HCT116 (cell line): ENCODE data around the gene GRHPR. TPM values are rescaled to one million over a fixed set of nuclear protein-coding genes. Genes with fewer than 3 reads are reported as not detected.

Experiments used
- ATAC-seq: fragments of 200-7000 bp; cut with Tn5 transposase; 2 replicates; pipeline ENCODE4 v1.9.1; 2020; ENCODE audit warnings: mild to moderate bottlenecking, moderate library complexity
- BruUV-seq: library from RNA; stranded (reverse); fragments of 400-500 nt; replicated peaks from 2 replicates; lab custom pipeline; 2021; lab: Mats Ljungman, UMichigan
- CTCF ChIA-PET: fragments of 300-600 bp; sonication (Branson Sonifier 250); formaldehyde crosslinking; loops from one replicate; lab custom pipeline; 2021; ENCODE audit warnings: antibody characterized with exemption; lab: Charles Lee
- POLR2A ChIA-PET: fragments of 300-600, 350-600 bp; sonication (Branson Sonifier 250); formaldehyde crosslinking; loops from one replicate; lab custom pipeline; 2021; ENCODE audit warnings: antibody characterized with exemption; lab: Charles Lee
- RAD21 ChIA-PET, 2 experiments: fragments of 300-600 bp; sonication (Branson Sonifier 250); formaldehyde crosslinking; loops; one replicate each; lab custom pipeline; 2023; ENCODE audit warnings: low total read pairs in 2 of 2; ENCODE audit not compliant: uncharacterized antibody in 2 of 2, unreplicated experiment in 2 of 2, low non-redundant PET in 1 of 2; lab: Charles Lee
- DNase-seq: peaks from one replicate; pipeline ENCODE4 v3.0.0-alpha.2; 2010; ENCODE audit warnings: low read depth, low spot score
- H2AFZ ChIP-seq: fragments of 200-600 bp; shearing (Covaris generic), sonication (generic); 2 replicates; pipeline ENCODE4 v1.6.1; 2017; ENCODE audit warnings: low read depth, mixed run types, mixed read lengths, antibody characterized with exemption, low read length; ENCODE audit not compliant: poor library complexity, severe bottlenecking
- H3K27ac ChIP-seq: 2 replicates; pipeline ENCODE4 v1.5.1; 2012; ENCODE audit warnings: low read depth, low read length
- H3K27me3 ChIP-seq: fragments of 200-600 bp; sonication (generic); 2 replicates; pipeline ENCODE4 v1.6.1; 2016; ENCODE audit warnings: mixed run types, low read length, mixed read lengths; ENCODE audit not compliant: insufficient read depth
- H3K36me3 ChIP-seq, 2 experiments: fragments of 200-500 bp in 1 of 2; fragments of 200-600 bp in 1 of 2; sonication (Bioruptor generic) in 1 of 2; sonication (generic) in 1 of 2; 2 replicates each; pipeline versions ENCODE4 v1.5.1 to v1.6.1; 2014 to 2016; ENCODE audit warnings: low read length in 2 of 2, inconsistent platforms in 1 of 2, mixed read lengths in 1 of 2, mixed run types in 1 of 2; ENCODE audit not compliant: insufficient read depth in 2 of 2, control insufficient read depth in 1 of 2
- H3K4me1 ChIP-seq, 2 experiments: fragments of 200-600 bp in 1 of 2; sonication (generic) in 1 of 2; 2 replicates each; pipeline versions ENCODE4 v1.5.1 to v1.6.1; 2012 to 2017; ENCODE audit warnings: low read length in 2 of 2, inconsistent platforms in 1 of 2, mild to moderate bottlenecking in 1 of 2, mixed read lengths in 1 of 2, mixed run types in 1 of 2, moderate library complexity in 1 of 2; ENCODE audit not compliant: insufficient read depth in 2 of 2, control insufficient read depth in 1 of 2
- H3K4me2 ChIP-seq: fragments of 200-600 bp; sonication (generic); 2 replicates; pipeline ENCODE4 v1.6.1; 2017; ENCODE audit warnings: mixed run types, low read length, mixed read lengths
- H3K4me3 ChIP-seq, 2 experiments: fragments of 200-600 bp in 1 of 2; sonication (generic) in 1 of 2; replicated peaks in 1 of 2; 2 replicates each; pipeline ENCODE4 v1.5.1; 2011 to 2016; ENCODE audit warnings: low read length in 2 of 2, control low read depth in 1 of 2, low read depth in 1 of 2, mild to moderate bottlenecking in 1 of 2, mixed read lengths in 1 of 2, mixed run types in 1 of 2
- H3K79me2 ChIP-seq: fragments of 200-600 bp; sonication (generic); 2 replicates; pipeline ENCODE4 v1.6.1; 2017; ENCODE audit warnings: mild to moderate bottlenecking, mixed run types, low read length, moderate library complexity, mixed read lengths; ENCODE audit not compliant: insufficient read depth
- H3K9ac ChIP-seq: fragments of 200-600 bp; sonication (generic); 2 replicates; pipeline ENCODE4 v1.6.1; 2016; ENCODE audit warnings: low read length, mixed read lengths
- H3K9me2 ChIP-seq: fragments of 200-600 bp; sonication (generic), shearing (Covaris generic); 2 replicates; pipeline ENCODE4 v1.6.1; 2017; ENCODE audit warnings: mixed run types, mild to moderate bottlenecking, moderate library complexity; ENCODE audit not compliant: insufficient read depth
- H3K9me3 ChIP-seq, 2 experiments: fragments of 200-500 bp in 1 of 2; fragments of 200-600 bp in 1 of 2; sonication (Bioruptor generic) in 1 of 2; sonication (generic) in 1 of 2; 2 replicates each; pipeline ENCODE4 v1.6.1; 2014 to 2017; ENCODE audit warnings: low read length in 2 of 2, mixed read lengths in 2 of 2, inconsistent platforms in 1 of 2, low read depth in 1 of 2, mild to moderate bottlenecking in 1 of 2, mixed run types in 1 of 2, moderate library complexity in 1 of 2; ENCODE audit not compliant: control insufficient read depth in 1 of 2, insufficient read depth in 1 of 2
- H4K20me1 ChIP-seq: fragments of 200-600 bp; sonication (generic), shearing (Covaris generic); 2 replicates; pipeline ENCODE4 v1.6.1; 2017; ENCODE audit warnings: mixed run types, mild to moderate bottlenecking, moderate library complexity; ENCODE audit not compliant: insufficient read depth
- CEBPB ChIP-seq: IDR thresholded peaks from 2 replicates; pipeline ENCODE4 v1.6.1; 2012; ENCODE audit warnings: low read depth
- EGR1 ChIP-seq: IDR thresholded peaks from 2 replicates; pipeline ENCODE4 v1.6.1; 2012; ENCODE audit warnings: low read depth
- EZH2 ChIP-seq: fragments of 200-600 bp; sonication (generic); IDR thresholded peaks from 2 replicates; pipeline ENCODE4 v1.6.1; 2017; ENCODE audit warnings: antibody characterized with exemption, mixed run types
- EZH2phosphoT487 ChIP-seq: fragments of 200-600 bp; IDR thresholded peaks from 2 replicates; pipeline ENCODE4 v1.6.1; 2018; ENCODE audit warnings: antibody characterized with exemption, borderline replicate concordance
- FOSL1 ChIP-seq: IDR thresholded peaks from 2 replicates; pipeline ENCODE4 v1.6.1; 2012; ENCODE audit warnings: low read depth
- POLR2AphosphoS5 ChIP-seq: IDR thresholded peaks from 2 replicates; pipeline ENCODE4 v1.6.1; 2011; ENCODE audit warnings: mild to moderate bottlenecking, low read depth, low read length, moderate library complexity
- REST ChIP-seq: IDR thresholded peaks from 2 replicates; pipeline ENCODE4 v1.6.1; 2012; ENCODE audit warnings: low read depth
- SP1 ChIP-seq: IDR thresholded peaks from 2 replicates; pipeline ENCODE4 v1.6.1; 2012; ENCODE audit warnings: low read depth
- SRF ChIP-seq: IDR thresholded peaks from 2 replicates; pipeline ENCODE4 v1.6.1; 2012; ENCODE audit warnings: low read depth
- TCF7L2 ChIP-seq: IDR thresholded peaks from 2 replicates; pipeline ENCODE4 v1.7.0; 2011; ENCODE audit warnings: borderline replicate concordance, inconsistent platforms; ENCODE audit not compliant: insufficient read depth, insufficient read length; ENCODE audit errors: extremely low read depth
- YY1 ChIP-seq: IDR thresholded peaks from 2 replicates; pipeline ENCODE4 v1.6.1; 2011; ENCODE audit warnings: low read length, low read depth, moderate library complexity, mild to moderate bottlenecking; ENCODE audit not compliant: insufficient replicate concordance; ENCODE audit errors: extremely low read depth
- ZNF274 ChIP-seq: fragments of 200-500 bp; sonication (Bioruptor generic); IDR thresholded peaks from 2 replicates; pipeline ENCODE4 v1.6.1; 2014; ENCODE audit warnings: mild to moderate bottlenecking, low read depth, low read length, inconsistent platforms
- intact Hi-C: fragments of 100-400 bp; cut with micrococcal nuclease; formaldehyde crosslinking; loops from 2 replicates; pipeline ENCODE4 v1.10.0; 2022
- total RNA-seq: library from RNA; stranded (reverse); gene quantifications from one replicate; pipeline ENCODE4 v1.2.1, GENCODE V29; 2021; ENCODE audit not compliant: unreplicated experiment
- TF ChIP-seq, protein P1 (sequence below): IDR thresholded peaks from 2 replicates; pipeline ENCODE4 v1.6.1; 2012
- TF ChIP-seq, protein P2 (sequence below): IDR thresholded peaks from 2 replicates; pipeline ENCODE4 v1.6.1; 2012
- TF ChIP-seq, protein P3 (sequence below): IDR thresholded peaks from 2 replicates; pipeline ENCODE4 v1.6.1; 2011; ENCODE audit warnings: mild to moderate bottlenecking, low read length, moderate library complexity; ENCODE audit not compliant: insufficient replicate concordance; ENCODE audit errors: extremely low read depth

Gene GRHPR
- total RNA-seq, 1 experiment from 2014 or later, result 106 TPM

DNA sequence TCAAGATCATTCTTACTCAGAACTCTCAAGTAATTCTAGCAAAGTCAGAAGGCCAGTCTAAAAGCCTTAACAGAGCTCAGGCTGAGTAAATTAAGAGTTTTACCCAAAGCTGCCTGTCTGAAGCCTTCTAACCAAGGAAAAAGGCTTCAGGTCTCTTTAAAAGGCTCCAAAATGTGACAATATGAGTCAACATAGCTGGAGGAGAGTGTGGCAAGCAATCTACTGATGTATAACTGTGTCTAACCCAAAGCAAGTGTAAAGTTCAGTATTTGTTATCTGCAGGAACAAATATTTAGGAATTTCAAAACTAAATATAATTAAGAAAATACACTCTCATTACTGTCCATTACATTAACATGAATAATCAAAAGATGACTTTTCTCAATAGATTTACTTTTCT, 31.7 kb downstream of the GRHPR start:
- intact Hi-C loops, result no loop called here
- CTCF ChIA-PET, result no interaction called here
- no peak overlapping the region for H3K9ac ChIP-seq
- no peaks in the 10 kb centered on the region for H3K9me3 ChIP-seq
- peaks cover 34% of the 10 kb centered on the region for H4K20me1 ChIP-seq
- no peak overlapping the region for H2AFZ ChIP-seq
- no TSS peak for BruUV-seq
- peaks cover 100% of the 10 kb centered on the region for H3K79me2 ChIP-seq
- DNase-seq (no peak), ATAC-seq (no peak)
- no peak overlapping the region for H3K27ac ChIP-seq
- peaks cover 0 to 14% of the 10 kb centered on the region in 2 experiments; a peak in 1 of 4 replicates for H3K36me3 ChIP-seq
- TF ChIP-seq SP1 (no peak), SRF (no peak), TCF7L2 (no peak), ZNF274 (no peak), EZH2phosphoT487 (no peak), POLR2AphosphoS5 (no peak), FOSL1 (no peak), CEBPB (no peak), REST (no peak), EGR1 (no peak), EZH2 (no peak), YY1 (no peak)
- TF ChIP-seq, protein P1, sequence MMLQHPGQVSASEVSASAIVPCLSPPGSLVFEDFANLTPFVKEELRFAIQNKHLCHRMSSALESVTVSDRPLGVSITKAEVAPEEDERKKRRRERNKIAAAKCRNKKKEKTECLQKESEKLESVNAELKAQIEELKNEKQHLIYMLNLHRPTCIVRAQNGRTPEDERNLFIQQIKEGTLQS, result no peak
- TF ChIP-seq, protein P2, sequence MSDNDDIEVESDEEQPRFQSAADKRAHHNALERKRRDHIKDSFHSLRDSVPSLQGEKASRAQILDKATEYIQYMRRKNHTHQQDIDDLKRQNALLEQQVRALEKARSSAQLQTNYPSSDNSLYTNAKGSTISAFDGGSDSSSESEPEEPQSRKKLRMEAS, result no peak
- TF ChIP-seq, protein P3, sequence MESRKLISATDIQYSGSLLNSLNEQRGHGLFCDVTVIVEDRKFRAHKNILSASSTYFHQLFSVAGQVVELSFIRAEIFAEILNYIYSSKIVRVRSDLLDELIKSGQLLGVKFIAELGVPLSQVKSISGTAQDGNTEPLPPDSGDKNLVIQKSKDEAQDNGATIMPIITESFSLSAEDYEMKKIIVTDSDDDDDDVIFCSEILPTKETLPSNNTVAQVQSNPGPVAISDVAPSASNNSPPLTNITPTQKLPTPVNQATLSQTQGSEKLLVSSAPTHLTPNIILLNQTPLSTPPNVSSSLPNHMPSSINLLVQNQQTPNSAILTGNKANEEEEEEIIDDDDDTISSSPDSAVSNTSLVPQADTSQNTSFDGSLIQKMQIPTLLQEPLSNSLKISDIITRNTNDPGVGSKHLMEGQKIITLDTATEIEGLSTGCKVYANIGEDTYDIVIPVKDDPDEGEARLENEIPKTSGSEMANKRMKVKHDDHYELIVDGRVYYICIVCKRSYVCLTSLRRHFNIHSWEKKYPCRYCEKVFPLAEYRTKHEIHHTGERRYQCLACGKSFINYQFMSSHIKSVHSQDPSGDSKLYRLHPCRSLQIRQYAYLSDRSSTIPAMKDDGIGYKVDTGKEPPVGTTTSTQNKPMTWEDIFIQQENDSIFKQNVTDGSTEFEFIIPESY, result no peak
- H3K4me3 ChIP-seq, result no peak overlapping the region
- RAD21 ChIA-PET, result no interaction called here
- H3K4me1 ChIP-seq, result peaks cover 11 to 42% of the 10 kb centered on the region in 2 experiments
- no peak overlapping the region for H3K4me2 ChIP-seq
- no peaks in the 10 kb centered on the region for H3K27me3 ChIP-seq
- H3K9me2 ChIP-seq, result no peaks in the 10 kb centered on the region
- POLR2A ChIA-PET, result interaction anchor here (1.9 kb wide), 1 partner anchor 11 kb away, joined by 5 read pairs; the partner anchor contains the start of gene ZBTB5
